Lower lobe of right lung (tissue), 2 donors: ENCODE results near the gene CAP2. TPM values are rescaled to one million over a fixed set of nuclear protein-coding genes. Genes with fewer than 3 reads are reported as not detected.

Experiments used
- ATAC-seq, 2 donors: fragments of 200-7000 bp; cut with Tn5 transposase; one replicate each; pipeline ENCODE4 v1.9.1; 2020 to 2022; ENCODE audit warnings: mild to moderate bottlenecking in 2 of 2, moderate library complexity in 2 of 2
- DNase-seq: peaks from one replicate; pipeline ENCODE4 v3.0.0-alpha.2; 2020
- H3K27ac ChIP-seq: fragments of 200-600 bp; one replicate; pipeline ENCODE4 v1.8.0; 2022
- H3K27me3 ChIP-seq: fragments of 200-600 bp; one replicate; pipeline ENCODE4 v1.8.0; 2022; ENCODE audit warnings: low read depth
- H3K36me3 ChIP-seq: fragments of 200-600 bp; one replicate; pipeline ENCODE4 v1.8.0; 2022; ENCODE audit warnings: mild to moderate bottlenecking
- H3K4me1 ChIP-seq: fragments of 200-600 bp; one replicate; pipeline ENCODE4 v1.8.0; 2022
- H3K4me3 ChIP-seq: fragments of 200-600 bp; one replicate; pipeline ENCODE4 v1.8.0; 2022; ENCODE audit warnings: mild to moderate bottlenecking
- H3K9me3 ChIP-seq: fragments of 200-600 bp; one replicate; pipeline ENCODE4 v1.8.0; 2022
- intact Hi-C: fragments of 100-400 bp; cut with DNase I; formaldehyde crosslinking; loops from one replicate; pipeline ENCODE4 v1.11.0; 2022
- total RNA-seq: library from RNA; stranded (reverse); fragmentation: NEBNext Ultra II Directional; extraction: Animal tissue kit (Norgen Biotek cat#: 25700); gene quantifications from one replicate; pipeline ENCODE4 v1.2.1, GENCODE V29; 2021
- TF ChIP-seq, protein P1 (sequence below): fragments of 200-600 bp; IDR thresholded peaks from one replicate; pipeline ENCODE4 v1.8.0; 2022; ENCODE audit warnings: antibody characterized with exemption, mild to moderate bottlenecking
- donor health status: DM: no; HTN: yes; CAD: no; lungs with severe emphysema.

Gene CAP2
- total RNA-seq, 1 donor from 2014 or later: 4.7 TPM

DNA sequence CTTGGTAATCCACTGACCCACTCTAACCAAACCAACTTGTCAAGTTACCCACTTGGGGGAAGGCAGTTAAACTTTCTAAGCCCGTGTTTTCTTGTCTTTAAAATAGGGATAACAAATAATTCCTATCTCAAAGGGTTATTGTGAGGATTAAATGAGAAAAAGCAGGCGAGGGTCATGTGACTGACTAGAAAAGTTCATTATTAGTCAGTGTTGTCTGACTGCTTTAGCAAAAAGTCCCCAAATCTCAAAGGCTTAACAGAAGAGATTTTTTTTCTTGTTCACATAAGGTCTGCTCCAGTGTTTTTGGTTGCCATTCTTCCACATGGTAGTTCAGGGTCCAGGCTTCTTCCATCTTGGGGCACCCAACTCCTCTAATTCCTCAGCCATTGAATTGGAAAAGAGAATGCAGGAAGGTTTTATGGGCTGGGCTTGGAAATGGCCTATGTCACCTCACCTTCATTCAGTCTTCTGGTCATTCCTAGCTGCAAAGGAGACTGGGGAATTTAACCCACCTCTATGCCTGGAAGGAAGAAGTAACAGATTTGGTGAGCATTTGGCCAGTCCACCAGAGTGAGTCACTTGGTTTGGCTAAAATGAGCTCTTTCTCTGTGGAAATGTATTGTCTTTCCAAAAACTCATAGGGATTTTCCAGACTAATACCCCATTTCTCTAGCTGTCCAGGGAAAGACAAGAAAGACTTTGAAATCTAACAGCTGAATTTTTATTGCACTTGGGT lies 77.0 kb downstream of the CAP2 start:
- Histone ChIP-seq H3K9me3 (no peaks in the 10 kb centered on the region), H3K27ac (no peak overlapping the region), H3K27me3 (no peaks in the 10 kb centered on the region), H3K36me3 (no peaks in the 10 kb centered on the region), H3K4me3 (no peak overlapping the region), H3K4me1 (peaks cover 14% of the 10 kb centered on the region)
- no peak for DNase-seq
- intact Hi-C loops: loop anchor here (10.0 kb wide), 1 partner anchor 114 kb away; no protein-coding TSS in a partner anchor
- ATAC-seq: peak in 1 of 2 donors; percentile 27
- TF ChIP-seq, protein P1, sequence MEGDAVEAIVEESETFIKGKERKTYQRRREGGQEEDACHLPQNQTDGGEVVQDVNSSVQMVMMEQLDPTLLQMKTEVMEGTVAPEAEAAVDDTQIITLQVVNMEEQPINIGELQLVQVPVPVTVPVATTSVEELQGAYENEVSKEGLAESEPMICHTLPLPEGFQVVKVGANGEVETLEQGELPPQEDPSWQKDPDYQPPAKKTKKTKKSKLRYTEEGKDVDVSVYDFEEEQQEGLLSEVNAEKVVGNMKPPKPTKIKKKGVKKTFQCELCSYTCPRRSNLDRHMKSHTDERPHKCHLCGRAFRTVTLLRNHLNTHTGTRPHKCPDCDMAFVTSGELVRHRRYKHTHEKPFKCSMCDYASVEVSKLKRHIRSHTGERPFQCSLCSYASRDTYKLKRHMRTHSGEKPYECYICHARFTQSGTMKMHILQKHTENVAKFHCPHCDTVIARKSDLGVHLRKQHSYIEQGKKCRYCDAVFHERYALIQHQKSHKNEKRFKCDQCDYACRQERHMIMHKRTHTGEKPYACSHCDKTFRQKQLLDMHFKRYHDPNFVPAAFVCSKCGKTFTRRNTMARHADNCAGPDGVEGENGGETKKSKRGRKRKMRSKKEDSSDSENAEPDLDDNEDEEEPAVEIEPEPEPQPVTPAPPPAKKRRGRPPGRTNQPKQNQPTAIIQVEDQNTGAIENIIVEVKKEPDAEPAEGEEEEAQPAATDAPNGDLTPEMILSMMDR: no peak

DNA sequence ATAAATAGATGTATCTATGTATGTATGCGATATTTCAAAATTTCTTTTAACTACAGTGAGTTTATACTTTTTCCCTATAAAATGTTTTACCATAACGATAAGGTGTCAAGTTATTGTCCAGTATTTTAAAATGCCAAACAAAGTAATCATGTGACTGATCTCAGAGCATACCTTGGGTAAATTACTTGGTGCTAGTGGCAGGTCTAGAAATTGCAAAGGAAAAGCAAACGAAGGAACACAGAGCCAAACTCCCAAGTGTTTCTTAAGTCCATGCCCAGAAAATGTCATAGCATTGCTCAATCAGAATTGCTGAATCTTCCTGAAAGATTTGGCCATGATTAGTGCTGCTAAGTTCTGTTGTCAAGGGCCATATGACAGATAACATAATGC lies 77.5 kb downstream of the CAP2 start:
- intact Hi-C loops: loop anchor here (10.0 kb wide), 1 partner anchor 114 kb away; no protein-coding TSS in a partner anchor
- DNase-seq (no peak), ATAC-seq (peak; percentile 62 to 78)
- H3K4me1 ChIP-seq: peaks cover 14% of the 10 kb centered on the region
- H3K36me3 ChIP-seq: no peaks in the 10 kb centered on the region
- H3K9me3 ChIP-seq: no peaks in the 10 kb centered on the region
- H3K27me3 ChIP-seq: no peaks in the 10 kb centered on the region
- TF ChIP-seq, protein P1: no peak
- no peak overlapping the region for H3K27ac ChIP-seq
- H3K4me3 ChIP-seq: no peak overlapping the region

DNA sequence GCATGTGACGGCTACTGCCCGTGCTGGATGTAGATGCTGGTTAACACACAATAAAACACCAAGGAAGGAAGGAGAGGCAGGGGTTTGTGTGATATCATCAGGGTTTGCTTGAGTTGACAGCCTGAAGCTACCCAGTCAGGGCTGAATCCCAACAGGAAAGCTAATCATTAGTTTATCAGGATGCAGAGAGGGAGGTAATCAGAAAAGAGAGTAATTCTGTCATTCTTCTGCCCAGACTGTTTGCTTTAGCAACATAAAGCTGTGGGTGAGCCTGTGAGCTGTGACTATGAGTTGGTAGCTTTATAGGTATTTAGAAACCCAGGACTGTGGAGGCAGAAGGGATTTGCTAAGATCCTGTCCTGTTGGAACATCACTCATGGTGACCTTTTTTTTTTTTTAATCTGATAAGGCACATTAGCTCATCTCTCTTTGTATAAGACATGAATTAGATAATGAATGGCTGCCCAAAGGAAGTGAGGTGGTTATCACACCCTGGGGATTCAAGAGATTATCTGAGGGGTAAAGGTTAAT lies 79.3 kb downstream of the CAP2 start:
- H3K4me1 ChIP-seq: peaks cover 14% of the 10 kb centered on the region
- H3K27me3 ChIP-seq: no peaks in the 10 kb centered on the region
- H3K36me3 ChIP-seq: no peaks in the 10 kb centered on the region
- no peak for DNase-seq
- H3K4me3 ChIP-seq: no peak overlapping the region
- ATAC-seq: no peak
- no peak overlapping the region for H3K27ac ChIP-seq
- intact Hi-C loops: loop anchor here (10.0 kb wide), 1 partner anchor 112 kb away; no protein-coding TSS in a partner anchor
- TF ChIP-seq, protein P1: no peak
- no peaks in the 10 kb centered on the region for H3K9me3 ChIP-seq

DNA sequence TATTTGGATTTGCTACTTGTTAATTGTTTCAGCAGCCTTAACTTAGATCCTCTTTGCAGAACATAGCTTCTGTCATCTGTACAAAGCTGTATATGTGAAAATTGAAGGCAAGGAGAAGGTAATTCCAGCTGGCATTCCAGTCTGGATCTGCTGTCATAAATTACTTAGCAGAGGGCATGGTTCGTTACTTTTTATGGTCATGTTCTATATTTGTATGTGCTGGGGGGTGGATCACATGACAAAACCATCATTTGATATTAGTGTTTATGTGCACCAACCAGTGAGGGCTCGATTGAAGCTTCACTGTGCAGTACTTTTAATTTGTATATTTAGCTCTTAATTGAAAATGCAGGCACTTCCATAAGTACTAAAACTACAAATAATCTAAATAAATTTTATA lies 80.2 kb downstream of the CAP2 start:
- ATAC-seq: no peak
- Histone ChIP-seq H3K9me3 (no peaks in the 10 kb centered on the region), H3K36me3 (no peaks in the 10 kb centered on the region), H3K4me3 (no peak overlapping the region), H3K27ac (no peak overlapping the region), H3K4me1 (peaks cover 14% of the 10 kb centered on the region), H3K27me3 (no peaks in the 10 kb centered on the region)
- TF ChIP-seq, protein P1: no peak
- no peak for DNase-seq
- intact Hi-C loops: loop anchor here (10.0 kb wide), 1 partner anchor 111 kb away; no protein-coding TSS in a partner anchor

DNA sequence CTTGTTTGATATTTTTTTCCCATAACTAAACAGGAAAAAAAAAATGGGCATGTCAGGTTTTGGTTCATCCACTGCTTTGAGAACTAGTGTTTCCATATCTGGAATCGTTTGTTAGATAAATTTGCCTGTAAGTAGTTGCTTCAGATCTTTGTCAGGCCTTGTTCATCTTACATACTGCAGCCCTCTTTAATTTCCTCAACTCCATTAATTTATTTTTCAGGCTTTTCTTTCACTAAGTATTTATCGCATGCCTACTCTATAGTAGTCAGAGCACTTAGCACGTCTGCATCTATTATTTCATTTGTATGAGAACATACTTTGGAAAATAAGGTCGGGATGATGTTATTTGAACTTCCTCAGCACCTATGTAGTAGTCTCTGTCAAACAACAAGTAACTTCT lies 80.9 kb downstream of the CAP2 start:
- no peaks in the 10 kb centered on the region for H3K27me3 ChIP-seq

More for the DNA sequence above, 80.9 kb downstream of the CAP2 start:
- TF ChIP-seq, protein P1: no peak
- no peaks in the 10 kb centered on the region for H3K36me3 ChIP-seq
- no peak overlapping the region for H3K27ac ChIP-seq
- ATAC-seq: no peak
- H3K4me1 ChIP-seq: peaks cover 14% of the 10 kb centered on the region
- no peak overlapping the region for H3K4me3 ChIP-seq
- no peaks in the 10 kb centered on the region for H3K9me3 ChIP-seq
- DNase-seq: no peak
- intact Hi-C loops: loop anchor here (10.0 kb wide), 1 partner anchor 111 kb away; no protein-coding TSS in a partner anchor
